ENCODE measurements around the gene PCGF3.

GRCh38 chr4:761739-762138 is 56.1 kb downstream of the PCGF3 start:
- TF ChIP-seq AFF4 (CRISPR knock-in tag; IDR thresholded peaks at IDR 0.05) (no peak), ZNF324 (CRISPR knock-in tag; IDR thresholded peaks at IDR 0.05) (no peak), EZH2 (IDR thresholded peaks at IDR 0.05; ENCODE audit: borderline replicate concordance, low read depth, low read length) (no peak)

Measured in K562 (cell line).